GM20000 (cell line): Measurements from ENCODE around the gene POLR3F.
"Not testable (repeated sequence)": the region's sequence is repeated elsewhere in the genome, so short reads cannot be mapped to it uniquely, and the experiment has no call there.

Experiments
- DNase-seq: peaks from one replicate; pipeline ENCODE4 v3.0.0; 2012; ENCODE audit warnings: low spot score
- TF ChIP-seq, protein P1 (sequence below): IDR thresholded peaks from 2 replicates; pipeline ENCODE4 v1.5.1; 2012; ENCODE audit warnings: mild to moderate bottlenecking, control low read depth; ENCODE audit errors: extremely low read depth, missing control alignments

Gene POLR3F

DNA sequence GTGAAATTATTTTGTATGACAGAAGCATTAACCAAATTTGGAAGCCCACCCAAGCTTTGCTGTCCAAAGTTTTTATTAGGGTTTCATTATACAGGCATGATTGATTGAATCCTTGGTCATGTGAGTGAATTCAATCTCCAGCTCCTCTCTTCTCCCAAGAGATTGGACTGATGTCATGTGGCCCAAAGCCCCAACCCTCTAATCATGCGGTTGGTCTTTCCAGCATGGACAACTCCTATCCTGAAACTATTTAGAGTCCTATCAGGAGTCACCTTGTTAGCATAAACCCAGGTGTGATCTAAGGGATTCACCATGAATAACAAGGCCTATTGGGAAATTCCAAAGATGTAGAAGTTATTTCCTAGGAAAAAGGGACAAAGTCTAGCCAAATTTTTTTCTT lies 10.6 kb downstream of the POLR3F start:
- DNase-seq: no peak
- TF ChIP-seq, protein P1, sequence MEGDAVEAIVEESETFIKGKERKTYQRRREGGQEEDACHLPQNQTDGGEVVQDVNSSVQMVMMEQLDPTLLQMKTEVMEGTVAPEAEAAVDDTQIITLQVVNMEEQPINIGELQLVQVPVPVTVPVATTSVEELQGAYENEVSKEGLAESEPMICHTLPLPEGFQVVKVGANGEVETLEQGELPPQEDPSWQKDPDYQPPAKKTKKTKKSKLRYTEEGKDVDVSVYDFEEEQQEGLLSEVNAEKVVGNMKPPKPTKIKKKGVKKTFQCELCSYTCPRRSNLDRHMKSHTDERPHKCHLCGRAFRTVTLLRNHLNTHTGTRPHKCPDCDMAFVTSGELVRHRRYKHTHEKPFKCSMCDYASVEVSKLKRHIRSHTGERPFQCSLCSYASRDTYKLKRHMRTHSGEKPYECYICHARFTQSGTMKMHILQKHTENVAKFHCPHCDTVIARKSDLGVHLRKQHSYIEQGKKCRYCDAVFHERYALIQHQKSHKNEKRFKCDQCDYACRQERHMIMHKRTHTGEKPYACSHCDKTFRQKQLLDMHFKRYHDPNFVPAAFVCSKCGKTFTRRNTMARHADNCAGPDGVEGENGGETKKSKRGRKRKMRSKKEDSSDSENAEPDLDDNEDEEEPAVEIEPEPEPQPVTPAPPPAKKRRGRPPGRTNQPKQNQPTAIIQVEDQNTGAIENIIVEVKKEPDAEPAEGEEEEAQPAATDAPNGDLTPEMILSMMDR: no peak

DNA sequence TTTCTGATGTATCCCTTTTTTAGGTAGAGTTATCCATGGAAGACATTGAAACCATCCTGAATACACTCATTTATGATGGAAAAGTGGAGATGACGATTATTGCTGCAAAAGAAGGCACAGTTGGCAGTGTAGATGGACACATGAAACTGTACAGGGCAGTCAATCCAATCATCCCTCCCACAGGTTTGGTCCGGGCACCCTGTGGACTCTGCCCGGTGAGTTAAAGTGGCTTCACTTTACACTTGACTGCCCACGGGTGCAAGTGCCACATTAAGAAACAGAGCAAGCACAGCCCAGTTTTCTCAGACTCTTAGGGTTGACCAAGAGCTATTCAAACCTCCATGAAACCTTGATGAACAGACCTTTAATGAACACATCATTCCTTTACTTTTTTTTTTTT lies 14.4 kb downstream of the POLR3F start:
- DNase-seq: no peak
- TF ChIP-seq, protein P1: no peak

DNA sequence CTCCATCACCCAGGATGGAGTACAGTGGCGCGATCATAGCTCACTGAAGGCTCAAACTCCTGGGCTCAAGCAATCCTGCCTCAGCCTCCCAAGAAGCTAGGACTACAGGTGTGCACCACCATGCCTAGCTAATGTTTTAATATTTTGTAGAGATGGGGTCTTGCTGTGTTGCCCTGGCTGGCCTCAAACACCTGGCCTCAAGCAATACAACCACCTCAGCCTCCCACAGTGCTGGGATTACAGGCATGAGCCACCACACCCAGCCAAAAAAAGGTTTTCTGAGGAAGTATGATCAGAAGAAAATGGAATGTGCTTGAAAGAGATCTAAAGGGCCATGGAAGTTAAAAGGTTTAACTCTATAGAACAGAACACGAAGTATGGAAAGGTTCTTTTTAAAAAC lies 21.1 kb downstream of the POLR3F start:
- no peak for DNase-seq
- TF ChIP-seq, protein P1: no peak

DNA sequence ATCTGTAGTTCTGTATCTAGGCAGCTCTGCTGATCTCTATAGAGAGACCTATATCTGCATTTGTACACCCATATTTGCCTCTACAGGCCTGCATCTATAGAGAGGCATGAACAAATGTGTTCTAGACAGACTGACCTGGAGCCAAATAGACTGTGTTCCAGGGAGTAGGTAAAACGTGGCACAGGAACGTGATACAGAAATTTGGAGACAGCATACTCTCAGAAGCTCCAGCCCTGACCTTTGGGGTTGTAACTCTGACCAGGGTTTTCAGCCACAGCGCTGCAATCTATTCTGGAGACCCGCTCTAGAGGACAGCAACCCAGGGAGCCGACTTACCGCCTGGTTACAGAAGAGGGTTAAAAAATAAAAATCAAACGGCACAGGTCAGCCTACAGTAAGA lies 28.9 kb downstream of the POLR3F start:
- TF ChIP-seq, protein P1: no peak
- DNase-seq: no peak

DNA sequence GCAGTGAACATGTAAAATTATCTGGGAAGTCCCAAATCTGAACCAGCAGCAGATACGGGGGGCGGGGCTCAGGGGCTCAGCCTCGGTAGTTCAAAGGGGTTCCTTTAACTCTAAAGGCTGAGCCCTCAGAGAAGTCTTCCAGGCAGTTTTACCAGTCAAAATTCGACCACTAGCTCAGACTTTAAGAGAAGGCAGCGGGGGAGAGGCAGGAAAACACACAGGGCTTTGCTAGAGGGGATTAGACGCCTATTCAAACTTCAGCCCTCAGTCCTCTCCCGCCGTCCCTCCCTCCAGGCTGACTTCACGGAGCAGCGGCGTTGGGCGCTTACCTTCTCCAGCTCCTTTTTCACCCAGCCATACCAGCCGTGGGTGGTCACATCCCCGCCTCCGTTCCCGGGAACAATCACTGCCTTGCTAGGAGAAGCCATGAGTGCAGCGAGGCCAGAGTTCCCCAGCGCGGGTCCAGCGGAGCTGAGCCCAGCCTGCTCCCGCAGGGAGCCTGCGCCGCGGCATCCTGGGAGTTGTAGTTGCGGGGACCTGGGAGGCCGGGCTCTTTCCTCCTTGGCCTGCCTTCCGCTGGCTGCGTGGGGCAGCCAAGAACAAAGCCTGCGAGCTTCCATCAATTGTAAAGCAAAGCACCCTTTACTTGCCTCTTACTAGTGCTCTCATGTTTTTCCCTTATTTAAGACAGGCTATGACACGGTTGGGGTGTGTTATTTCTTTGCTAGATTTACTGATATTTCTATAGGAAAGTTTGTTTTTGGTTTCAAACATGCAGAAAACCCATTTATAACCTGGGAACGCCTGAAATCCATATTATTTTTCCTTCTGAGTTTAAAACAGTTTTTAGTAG lies 29.8 kb downstream of the POLR3F start, which contains the start of gene RBBP9:
Gene RBBP9, minus strand, starts transcription at position 486 of the 853 bp plus-strand sequence. Its CDS starts 58 bp downstream, at position 428.
- TF ChIP-seq, protein P1: no peak
- DNase-seq: peak; percentile 82

DNA sequence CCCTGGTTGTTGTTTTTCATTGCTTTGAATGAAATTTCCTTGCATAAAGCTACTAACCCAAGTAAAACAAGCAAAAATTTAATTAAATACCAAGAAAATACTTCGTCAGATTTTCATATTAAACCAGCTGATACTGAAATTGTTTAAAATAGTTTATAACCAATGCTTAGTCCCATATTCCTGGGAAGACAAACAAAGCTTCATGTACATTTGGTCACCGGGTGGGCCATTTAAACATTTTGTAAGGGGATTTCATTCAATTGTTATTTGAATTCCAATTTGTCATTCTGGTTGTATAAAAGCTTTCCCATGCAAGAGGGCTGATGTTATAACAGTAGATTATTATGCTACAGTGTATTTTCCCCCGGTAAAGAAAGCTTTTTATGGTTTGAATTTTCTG lies 30.4 kb downstream of the POLR3F start:
- TF ChIP-seq, protein P1: no peak
- DNase-seq: no peak

DNA sequence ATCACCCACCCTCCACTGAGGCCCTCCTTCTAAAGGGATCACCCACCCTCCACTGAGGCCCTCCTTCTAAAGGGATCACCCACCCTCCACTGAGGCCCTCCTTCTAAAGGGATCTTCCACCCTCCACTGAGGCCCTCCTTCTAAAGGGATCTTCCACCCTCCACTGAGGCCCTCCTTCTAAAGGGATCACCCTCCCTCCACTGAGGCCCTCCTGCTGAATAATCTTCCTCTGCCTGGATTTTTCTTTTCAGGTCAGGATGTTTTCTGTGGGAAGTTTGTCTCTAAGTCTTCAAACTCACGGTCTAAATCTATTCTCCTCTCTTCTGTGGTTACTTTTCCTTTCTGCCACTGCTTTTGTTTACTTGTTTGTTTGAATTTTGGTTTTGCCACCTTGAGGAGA lies 34.5 kb downstream of the POLR3F start:
- DNase-seq: not testable (repeated sequence)

DNA sequence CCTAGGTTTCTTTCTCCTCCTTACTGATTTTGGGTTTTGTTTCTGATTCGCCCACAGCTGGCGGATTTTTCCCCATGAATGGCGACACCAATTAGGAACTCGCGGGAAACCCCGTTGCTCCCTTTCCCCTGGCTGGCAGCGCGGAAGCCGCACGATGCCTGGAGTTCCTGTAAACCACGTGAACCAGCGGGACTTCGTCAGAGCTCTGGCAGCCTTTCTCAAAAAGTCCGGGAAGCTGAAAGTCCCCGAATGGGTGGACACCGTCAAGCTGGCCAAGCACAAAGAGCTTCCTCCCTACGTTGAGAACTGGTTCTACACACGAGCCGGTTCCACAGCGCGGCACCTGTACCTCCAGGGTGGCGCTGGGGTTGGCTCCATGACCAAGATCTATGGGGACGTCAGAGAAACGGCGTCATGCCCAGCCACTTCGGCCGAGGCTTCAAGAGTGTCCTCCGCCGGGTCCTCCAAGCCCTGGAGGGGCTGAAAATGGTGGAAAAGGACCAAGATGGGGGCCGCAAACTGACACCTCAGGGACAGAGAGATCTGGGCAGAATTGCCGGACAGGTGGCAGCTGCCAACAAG lies 37.4 kb downstream of the POLR3F start:
- TF ChIP-seq, protein P1: no peak
- no peak for DNase-seq
